Left cardiac atrium (tissue), 4 donors: ENCODE data around the gene TTC1. TPM values are rescaled to one million over a fixed set of nuclear protein-coding genes. Genes with fewer than 3 reads are reported as not detected.
"Not testable (repeated sequence)": the region's sequence is repeated elsewhere in the genome, so short reads cannot be mapped to it uniquely, and the experiment has no call there.

Experiments used
- ATAC-seq, 2 donors: fragments of 200-7000 bp; cut with Tn5 transposase; one replicate each; pipeline ENCODE4 v1.9.1; 2020; ENCODE audit warnings: mild to moderate bottlenecking in 2 of 2, moderate library complexity in 2 of 2
- DNase-seq: peaks from one replicate; pipeline ENCODE4 v3.0.0-alpha.2; 2020
- intact Hi-C, 2 donors: fragments of 100-400 bp; cut with DNase I; formaldehyde crosslinking; loops; one replicate each; pipeline versions ENCODE4 v1.14.1 to v1.15.1; 2022 to 2023
- total RNA-seq, 2 donors: library from RNA; stranded (reverse); fragmentation: NEBNext Ultra II Directional; extraction: Animal tissue kit (Norgen Biotek cat#: 25700); gene quantifications; one replicate each; pipeline ENCODE4 v1.2.1, GENCODE V29; 2021
- donor health status: DM: no; HTN: yes; CAD: no.
- donor health status: DM: no; HTN: yes; CAD: no; lungs with severe emphysema.
- donor health status: DM: yes; HTN: yes; CAD: no.
- donor health status: Dilated cardiomyopathy.

TTC1 gene
- total RNA-seq, 2 donors from 2014 or later, result 54.7 to 74.5 TPM

DNA sequence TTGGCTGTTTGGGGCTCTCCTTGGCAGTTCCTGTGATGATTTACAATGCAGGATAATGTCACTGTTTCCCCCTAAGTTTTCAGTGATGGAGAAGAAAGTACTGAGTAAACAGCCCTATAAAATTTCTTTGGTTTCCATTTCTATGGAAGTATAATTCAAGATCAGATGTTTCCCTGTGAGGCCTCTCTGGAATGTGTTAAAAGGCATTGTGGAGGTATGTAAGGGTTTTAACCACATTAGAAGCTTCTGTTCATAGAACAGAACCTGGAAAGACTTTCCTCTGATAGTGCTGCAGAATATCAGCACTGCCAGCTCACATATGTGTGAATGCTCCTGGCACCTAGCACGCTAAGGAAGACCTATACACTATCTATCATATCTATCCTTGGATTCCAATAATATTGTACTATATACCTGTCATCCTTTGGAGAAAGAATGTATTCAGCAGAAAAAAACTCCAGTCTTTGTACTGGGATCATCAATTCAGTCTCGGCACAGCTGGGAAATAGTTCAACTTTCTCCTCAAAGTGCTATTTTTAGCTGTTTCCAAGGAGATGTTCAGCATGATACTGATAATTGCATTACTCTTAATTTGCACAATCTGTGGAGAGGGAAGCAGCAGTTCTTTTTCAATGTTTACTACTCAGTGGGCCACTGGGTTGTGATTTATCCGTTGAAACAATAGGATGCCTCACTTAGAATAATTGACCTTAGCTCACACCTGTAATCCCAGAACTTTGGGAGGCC is 21.9 kb downstream of the TTC1 start:
- DNase-seq (no peak), ATAC-seq (peak; percentile 59 to 70)
- intact Hi-C loops, result no loop called here

DNA sequence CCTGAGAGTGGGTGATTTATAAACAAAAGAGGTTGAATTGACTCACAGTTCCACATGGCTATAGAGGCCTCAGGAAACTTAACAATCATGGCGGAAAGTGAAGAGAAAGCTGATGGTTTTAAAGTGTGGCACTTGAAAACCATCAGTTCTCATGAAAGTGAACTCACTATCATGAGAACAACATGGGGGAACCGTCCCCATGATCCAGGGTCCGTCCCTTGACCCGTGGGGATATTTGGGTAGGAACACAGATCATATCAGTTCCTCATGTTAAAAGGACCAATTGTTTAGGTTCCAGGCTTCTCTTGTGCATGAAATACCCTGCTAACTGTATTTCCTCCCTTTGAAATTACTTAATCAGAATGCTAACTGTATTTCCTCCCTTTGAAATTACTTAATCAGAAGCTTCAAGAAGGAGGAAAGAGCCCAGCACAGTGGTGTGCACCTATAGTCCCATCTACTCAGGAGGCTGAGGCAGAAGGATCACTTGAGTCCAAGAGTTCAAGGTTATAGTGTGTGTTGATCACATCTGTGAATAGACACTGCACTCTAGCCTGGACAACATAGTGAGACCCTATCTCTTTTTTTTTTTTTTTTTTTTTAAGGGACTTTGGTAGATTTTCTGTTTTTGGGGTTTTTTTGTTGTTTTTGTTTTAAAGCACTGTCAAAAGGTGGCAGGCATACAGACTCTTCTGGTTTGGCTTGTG is 24.8 kb downstream of the TTC1 start:
- no peak for DNase-seq
- ATAC-seq, result no peak
- intact Hi-C loops, result no loop called here

DNA sequence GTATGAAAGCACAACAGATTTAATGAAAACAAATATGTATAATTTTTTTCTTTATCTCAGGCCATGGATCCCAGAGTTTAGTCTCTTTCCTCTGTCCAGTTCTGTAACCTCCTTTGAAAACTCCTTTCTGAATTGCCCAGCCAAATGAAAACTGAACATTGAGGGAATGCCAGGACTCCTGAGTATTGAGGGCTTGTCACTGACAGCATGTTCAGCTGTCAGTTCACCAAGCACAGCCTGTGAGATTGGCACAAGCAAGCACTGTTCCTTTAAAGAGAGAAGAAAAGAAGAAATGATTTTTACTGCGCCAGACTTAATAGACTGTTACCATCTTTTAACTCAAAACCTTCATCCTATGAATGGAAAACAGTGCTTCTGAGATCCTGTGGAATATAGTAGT is 27.3 kb downstream of the TTC1 start:
- peak; percentile 74 to 90 for ATAC-seq
- intact Hi-C loops, result no loop called here
- DNase-seq, result no peak

DNA sequence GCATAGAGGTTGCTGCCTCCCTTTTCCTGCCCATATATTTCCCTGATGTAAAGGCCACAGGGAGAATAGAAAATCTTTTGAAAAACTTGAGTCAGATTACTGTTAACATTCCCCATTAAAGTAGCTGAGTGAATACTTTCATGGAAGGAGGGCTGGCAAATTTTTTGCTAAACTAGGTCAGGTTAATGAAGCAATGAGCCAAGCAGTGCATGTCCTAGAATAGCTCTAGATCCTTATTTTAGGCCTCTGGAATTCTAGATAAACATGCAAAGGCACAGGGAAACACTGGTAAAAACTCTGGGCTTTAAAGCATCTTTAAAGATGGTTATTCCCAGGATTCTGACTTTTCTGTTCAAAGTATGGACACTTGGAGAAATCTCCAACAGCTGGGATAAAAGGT is 27.9 kb downstream of the TTC1 start:
- ATAC-seq (peak in 1 of 2 donors; percentile 60), DNase-seq (no peak)
- intact Hi-C loops, result no loop called here

DNA sequence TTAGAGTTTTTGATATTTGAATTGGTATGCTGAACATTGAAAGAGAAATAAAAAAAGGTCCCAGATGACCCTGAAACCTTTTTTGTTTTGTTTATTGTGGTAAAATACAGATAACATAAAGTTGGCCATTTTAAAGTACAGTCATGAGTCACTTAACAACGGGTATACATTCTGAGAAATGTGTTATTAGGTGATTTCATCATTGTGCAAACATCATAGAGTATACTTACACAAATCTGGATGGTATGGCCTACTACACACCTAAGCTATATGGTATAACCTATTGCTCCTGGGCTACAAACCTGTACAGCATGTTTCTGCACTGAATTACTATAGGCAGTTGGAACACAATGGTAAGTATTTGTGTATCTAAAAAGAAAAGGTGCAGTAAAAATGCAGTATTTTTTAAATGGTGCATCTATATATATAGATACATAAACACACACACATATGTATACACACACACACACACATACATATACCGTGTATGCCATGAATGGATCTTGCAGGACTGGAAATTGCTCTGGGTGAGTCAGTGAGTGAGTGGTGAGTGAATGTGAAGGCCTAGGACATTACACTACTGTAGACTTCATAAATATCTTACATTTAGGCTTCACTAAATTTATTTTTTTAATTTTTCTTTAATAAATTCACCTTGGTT is 31.0 kb downstream of the TTC1 start:
- ATAC-seq (no peak), DNase-seq (no peak)
- intact Hi-C loops, result no loop called here

DNA sequence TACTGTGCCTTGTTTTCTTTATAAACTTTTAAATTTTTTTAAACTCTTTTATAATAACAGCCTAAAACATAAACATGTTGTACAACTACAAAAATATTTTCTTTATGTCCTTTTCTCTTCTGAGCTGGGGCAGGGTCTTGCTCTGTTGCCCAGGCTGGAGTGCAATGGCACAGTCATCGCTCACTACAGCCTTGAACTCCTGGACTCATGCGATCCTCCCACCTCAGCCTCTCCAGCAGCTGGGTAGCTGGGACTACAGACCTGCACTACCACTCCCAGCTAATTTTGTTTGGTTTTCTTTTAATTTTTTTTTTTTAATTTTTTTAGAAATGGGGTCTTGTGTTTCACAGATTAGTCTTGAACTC is 31.5 kb downstream of the TTC1 start:
- intact Hi-C loops, result no loop called here
- DNase-seq (no peak), ATAC-seq (no peak)

DNA sequence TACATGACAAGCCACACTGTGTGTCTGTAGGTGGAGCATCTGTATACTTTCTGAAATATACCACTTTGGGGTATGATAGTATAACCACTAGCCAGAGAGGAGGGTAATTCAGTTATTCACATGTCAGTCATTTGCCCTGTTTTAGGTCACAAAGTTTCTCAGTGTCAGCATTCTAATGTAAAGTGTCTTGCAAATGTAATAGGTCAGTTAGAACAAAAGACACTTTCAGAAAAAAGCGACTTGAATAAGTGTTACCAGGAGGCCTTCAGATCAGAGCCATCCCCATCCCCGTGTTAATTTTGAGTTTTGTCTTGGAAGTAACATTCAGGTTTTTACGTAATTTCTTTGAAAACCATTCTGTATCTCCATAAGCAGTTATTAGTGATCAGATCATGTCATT is 33.7 kb downstream of the TTC1 start:
- no peak for DNase-seq
- intact Hi-C loops, result no loop called here
- ATAC-seq, result no peak

DNA sequence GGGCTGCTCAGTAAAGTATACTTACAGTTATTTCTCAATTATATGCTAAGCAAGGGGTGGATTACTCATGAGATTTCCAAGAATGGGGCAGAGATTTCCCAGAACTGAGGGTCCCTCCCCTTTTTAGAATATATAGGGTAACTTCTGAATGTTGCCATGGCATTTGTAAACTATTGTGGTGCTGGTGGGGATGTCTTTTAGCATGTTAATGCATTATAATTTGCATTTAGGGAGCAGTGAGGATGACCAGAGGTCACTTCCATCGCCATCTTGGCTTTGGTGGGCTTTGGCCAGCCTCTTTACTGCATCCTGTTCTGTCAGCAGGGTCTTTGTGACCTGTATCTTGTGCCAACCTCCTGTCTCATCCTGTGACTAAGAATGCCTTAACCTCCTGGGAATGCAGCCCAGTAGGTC is 35.5 kb downstream of the TTC1 start:
- intact Hi-C loops, result no loop called here
- no peak for ATAC-seq

DNA sequence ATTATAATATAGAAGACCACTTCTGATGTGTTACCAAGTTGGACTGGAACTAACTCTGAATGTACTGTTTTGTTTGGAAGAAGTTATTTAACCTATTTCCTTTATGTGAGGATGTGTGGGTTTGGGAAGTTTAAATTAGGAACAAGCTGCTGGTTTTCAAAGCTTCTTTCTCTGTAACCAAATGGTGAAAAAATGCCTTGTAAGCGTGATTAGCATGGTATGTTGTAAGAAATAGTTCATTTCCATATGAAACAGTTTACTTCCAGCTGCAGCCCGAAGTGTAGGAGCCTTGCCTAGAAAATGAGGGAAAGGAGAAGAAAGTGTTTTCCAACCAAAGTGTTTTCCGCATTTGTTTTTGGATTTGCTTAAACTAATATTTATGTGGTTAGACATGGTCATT is 36.0 kb downstream of the TTC1 start:
- intact Hi-C loops, result no loop called here
- ATAC-seq (no peak), DNase-seq (no peak)

More for the DNA sequence above, 35.5 kb downstream of the TTC1 start:
- DNase-seq, result no peak

DNA sequence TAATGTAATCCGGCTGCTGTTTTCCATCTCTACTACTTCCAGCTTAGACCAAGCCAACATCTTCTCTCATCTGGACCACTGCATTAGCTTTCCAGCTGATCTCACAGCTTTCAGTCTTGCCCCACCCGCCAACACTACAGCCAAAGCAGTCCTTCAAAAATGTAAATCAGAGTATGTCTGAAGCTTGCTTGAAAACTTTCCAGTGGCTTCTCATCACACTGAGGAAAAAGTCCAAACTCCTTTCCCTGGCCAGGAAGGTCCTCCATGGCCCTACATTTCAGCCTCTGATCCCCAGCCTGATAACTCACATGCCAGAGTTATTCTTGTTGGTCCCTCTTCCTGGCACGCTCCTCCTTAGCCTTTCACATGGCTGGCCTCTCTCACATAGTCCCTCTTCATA is 38.5 kb downstream of the TTC1 start:
- ATAC-seq (peak in 1 of 2 donors; percentile 56), DNase-seq (no peak)
- intact Hi-C loops, result no loop called here

DNA sequence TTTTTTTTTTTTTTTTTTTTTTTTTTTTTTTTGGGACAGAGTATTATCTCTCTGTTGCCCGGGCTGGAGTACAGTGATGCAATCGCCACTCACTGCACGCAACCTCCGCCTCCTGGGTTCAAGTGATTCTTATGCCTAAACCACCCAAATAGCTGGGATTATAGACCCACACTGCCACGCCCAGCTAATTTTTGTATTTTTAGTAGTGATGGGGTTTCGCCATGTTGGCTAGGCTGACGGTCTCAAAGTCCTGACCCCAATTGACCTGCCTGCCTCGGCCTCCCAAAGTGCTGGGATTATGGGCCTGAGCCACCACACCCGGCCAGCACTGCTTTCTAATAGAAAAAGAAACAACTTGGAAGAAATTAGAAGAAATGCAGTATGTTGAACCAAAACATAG is 39.2 kb downstream of the TTC1 start:
- DNase-seq, result peak; percentile 59
- intact Hi-C loops, result no loop called here
- ATAC-seq, result peak in 1 of 2 donors; percentile 70

DNA sequence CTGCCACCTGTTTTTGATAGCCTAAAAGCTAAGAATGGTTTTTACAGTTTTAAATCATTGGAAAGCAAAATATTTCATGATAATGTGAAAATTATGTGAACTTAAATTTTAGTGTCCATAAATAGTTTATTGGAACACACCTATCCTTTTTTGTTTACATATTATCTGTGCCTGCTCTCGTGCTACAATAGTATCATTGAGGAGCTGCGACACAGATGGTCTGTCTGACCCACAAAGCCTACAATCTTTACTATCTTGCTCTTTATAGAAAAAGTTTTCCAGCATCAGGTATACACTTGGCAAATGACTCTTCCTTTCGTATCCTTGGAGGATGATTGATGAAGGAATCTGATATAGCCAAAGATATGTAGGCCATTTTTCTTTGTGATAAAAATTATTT is 40.2 kb downstream of the TTC1 start:
- intact Hi-C loops, result no loop called here
- ATAC-seq (no peak), DNase-seq (no peak)

DNA sequence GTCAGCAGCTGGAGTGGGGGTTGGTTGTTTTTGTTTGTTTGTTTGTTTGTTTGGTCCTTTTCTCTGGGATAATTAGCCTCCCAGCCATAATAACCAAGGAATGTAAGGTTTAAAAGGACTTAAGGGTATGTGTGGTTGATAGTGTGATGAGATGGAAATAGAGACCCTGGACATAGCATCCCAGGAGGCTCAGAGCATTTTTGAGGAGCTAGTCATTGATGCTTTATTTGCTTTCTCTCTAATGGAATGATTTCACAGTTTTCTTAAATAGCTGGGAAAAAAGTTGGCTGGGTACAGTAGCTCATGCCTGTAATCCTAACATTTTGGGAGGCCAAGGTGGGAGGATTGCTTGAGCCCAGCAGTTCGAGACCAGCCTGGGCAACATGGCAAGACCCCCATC is 45.1 kb downstream of the TTC1 start:
- DNase-seq (no peak), ATAC-seq (no peak)
- intact Hi-C loops, result no loop called here

DNA sequence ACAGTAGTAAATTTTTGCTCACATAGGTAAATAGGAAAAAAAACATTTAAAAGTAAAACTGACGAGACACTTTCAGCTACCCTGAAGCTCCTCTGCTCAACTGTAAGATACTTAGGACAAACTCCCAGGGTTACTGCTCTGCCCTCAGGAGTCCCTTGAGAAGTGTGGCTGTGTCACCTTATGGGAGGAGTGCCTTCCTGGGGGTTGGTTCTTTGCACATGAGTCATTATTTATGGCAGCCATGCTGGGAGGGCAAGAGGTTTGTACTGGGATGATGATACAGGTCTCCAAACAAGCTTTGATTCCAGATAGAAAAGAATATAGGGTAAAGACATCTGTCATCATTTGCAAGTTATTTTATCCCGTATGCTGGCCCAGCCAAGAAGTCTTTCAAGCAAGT is 45.9 kb downstream of the TTC1 start:
- ATAC-seq, result peak in 1 of 2 donors; percentile 54
- intact Hi-C loops, result no loop called here
- DNase-seq, result no peak

DNA sequence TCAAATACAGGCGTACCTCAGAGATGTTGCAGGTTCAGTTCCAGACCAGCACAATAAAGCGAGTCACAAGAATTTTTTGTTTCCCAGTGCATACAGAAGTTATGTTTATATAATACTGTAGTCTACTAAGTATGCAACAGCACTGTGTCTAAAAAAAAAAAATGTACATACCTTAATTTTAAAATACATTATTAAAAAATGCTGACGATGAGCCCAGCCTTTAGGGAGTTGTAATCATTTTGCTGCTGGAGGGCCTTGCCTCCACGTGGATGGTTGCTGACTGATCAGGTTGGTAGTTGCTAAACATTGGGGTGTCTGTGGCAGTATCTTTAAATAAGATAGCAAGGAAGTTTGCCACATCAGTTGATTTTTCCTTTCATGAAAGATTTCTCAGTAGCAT is 48.3 kb downstream of the TTC1 start:
- DNase-seq (no peak), ATAC-seq (no peak)
- intact Hi-C loops, result no loop called here

DNA sequence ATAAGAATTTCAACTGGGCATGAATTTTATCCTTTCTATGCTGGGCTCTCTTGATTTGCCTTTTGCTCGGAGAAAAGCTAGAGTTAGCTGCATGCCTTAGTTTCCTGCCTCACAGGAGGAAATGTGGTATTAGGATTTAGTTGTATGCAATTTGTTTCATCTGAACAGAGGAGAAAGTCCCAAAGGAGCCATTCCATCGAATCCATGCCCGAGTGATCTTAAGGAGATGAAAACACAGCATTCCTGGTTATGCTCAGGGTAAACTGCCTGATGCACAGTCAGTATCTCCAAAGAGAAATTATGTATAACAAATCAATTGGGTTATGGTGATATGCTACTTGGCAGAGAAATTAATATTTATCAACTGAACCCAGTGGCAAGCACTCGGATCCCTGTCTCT is 51.1 kb downstream of the TTC1 start:
- intact Hi-C loops, result no loop called here
- ATAC-seq, result no peak
- DNase-seq, result no peak

DNA sequence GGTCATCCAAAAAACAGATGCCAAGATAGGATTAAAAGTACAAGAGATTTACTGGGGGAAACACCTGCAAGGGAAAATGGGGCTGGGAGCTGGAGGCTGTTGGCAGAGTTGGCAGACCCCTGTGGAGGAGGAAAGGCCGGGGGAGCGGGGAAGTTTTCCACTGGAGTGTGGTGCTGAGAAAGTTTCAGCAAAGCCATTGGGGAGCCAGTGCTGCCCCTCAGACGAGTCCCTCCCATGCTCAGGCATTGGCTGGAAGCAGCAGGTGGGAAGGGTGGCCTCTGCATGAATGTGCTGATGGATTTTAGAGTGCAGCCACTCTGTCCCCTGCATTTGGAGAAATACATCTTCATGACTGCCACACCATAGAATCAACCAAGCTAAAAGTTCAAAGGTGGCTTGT is 52.8 kb downstream of the TTC1 start:
- DNase-seq (no peak), ATAC-seq (no peak)
- intact Hi-C loops, result no loop called here

DNA sequence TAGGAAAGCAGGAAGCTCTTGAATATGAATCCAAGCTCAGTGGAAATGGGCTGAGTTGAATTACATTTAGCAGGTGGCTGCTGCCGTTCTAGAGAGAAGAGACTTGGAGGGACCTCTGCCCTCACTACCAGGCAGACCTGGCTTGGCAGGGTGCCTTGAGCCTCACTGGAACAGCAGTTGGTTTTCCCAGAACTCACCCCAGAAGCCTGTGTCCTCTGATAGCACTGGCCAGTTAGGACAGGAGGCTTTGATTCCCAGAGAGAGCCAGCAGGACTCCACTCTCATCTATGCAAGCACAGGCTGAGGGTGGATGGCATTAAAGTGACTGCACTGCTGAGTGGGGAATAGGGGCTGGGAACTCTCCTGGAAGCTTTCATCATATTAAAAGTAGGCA is 55.5 kb downstream of the TTC1 start:
- ATAC-seq (peak; percentile 27 to 48), DNase-seq (no peak)
- intact Hi-C loops, result no loop called here

DNA sequence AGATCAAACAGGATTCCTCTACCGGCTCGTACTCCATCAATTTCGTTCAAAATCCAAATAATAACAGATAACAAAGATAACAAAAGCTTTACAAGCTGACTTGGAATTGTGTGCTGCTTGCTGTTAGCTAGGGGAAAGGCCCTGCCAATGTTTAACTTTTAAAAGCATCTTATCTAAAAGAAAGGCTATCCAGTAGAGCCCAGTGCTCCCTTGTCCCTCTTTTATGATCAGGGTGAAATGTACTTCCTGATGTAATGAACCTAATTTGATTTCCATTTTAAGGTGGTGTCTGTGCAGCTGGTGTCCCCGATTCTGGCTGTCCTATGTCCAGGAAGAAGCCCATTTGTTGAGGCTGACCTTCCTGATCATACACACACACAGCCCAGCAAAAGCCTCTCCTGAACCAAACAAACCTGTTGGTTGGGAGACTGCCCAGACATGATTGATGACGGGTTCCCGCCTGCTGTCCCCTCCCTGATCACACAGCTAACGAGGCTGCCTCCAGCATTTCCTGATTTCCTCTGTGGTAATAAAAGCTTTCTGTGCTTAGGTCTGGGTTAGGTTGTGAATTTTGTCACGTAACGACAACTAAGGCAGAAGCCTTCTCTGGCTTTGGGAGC is 56.2 kb downstream of the TTC1 start:
- no peak for DNase-seq
- intact Hi-C loops, result no loop called here
- ATAC-seq, result no peak

DNA sequence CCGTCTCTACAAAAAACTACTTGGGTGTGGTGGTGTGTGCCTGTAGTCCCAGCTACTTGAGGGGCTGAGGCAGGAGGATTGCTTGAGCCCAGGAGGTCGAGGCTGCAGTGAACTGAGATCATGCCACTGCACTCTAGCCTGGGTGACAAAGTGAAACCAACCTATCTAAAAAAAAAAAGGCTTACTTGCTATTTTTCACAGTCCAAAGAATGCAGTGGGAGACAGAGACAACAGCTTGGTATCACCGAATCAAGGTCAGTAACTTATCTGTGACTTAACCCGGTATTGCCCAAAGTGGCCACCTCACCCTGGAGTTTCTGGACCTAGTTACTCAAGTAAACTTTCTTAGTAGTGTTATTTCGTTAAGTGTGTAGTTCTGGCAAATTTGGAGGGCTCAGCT is 60.2 kb downstream of the TTC1 start:
- intact Hi-C loops, ATAC-seq, DNase-seq: not testable (repeated sequence)
